Adipocyte (in vitro differentiated cells): ENCODE measurements around the gene FGA.

Experiments
- DNase-seq: peaks from one replicate; pipeline ENCODE4 v3.0.0-alpha.2; 2015; ENCODE audit warnings: low read depth
- H3K27me3 ChIP-seq: replicated peaks from 2 replicates; pipeline ENCODE4 v1.7.0; 2013; ENCODE audit warnings: mild to moderate bottlenecking, low read length, moderate library complexity; ENCODE audit not compliant: control insufficient read depth, insufficient read depth
- H3K36me3 ChIP-seq: 2 replicates; pipeline ENCODE4 v1.7.0; 2013; ENCODE audit warnings: low read length, mild to moderate bottlenecking, moderate library complexity; ENCODE audit not compliant: control insufficient read depth, insufficient read depth, severe bottlenecking
- H3K4me1 ChIP-seq: 2 replicates; pipeline ENCODE4 v1.7.0; 2013; ENCODE audit warnings: mild to moderate bottlenecking, low read length, moderate library complexity; ENCODE audit not compliant: control insufficient read depth, insufficient read depth
- H3K4me3 ChIP-seq: 2 replicates; pipeline ENCODE4 v1.7.0; 2013; ENCODE audit warnings: mild to moderate bottlenecking, low read length, moderate library complexity
- H3K9ac ChIP-seq: 2 replicates; pipeline ENCODE4 v1.7.0; 2013; ENCODE audit warnings: mild to moderate bottlenecking, low read length, moderate library complexity
- H3K9me3 ChIP-seq: 2 replicates; pipeline ENCODE4 v1.7.0; 2013; ENCODE audit warnings: mild to moderate bottlenecking, low read length, moderate library complexity; ENCODE audit not compliant: control insufficient read depth

FGA gene

DNA sequence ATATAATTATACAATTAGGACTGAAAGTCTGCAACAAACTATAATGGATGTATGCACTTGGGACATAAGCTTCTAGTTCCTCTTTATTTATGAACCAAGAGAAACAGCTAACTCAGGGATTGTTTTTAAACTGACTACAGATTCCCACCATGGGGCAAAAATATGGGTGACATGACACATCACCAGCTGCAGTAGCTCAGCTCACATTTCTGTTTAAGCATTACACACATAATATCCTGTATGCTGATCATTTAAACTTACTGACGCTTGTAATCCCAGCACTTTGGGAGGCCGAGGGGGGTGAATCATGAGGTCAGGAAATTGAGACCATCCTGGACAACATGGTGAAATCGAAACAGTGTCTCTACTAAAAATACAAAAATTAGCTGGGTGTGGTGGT, 16.2 kb downstream of the FGA start:
- DNase-seq: no peak
- Histone ChIP-seq H3K9me3 (no peaks in the 10 kb centered on the region), H3K36me3 (no peaks in the 10 kb centered on the region), H3K4me1 (no peaks in the 10 kb centered on the region), H3K4me3 (no peak overlapping the region), H3K27me3 (no peaks in the 10 kb centered on the region), H3K9ac (no peak overlapping the region)

DNA sequence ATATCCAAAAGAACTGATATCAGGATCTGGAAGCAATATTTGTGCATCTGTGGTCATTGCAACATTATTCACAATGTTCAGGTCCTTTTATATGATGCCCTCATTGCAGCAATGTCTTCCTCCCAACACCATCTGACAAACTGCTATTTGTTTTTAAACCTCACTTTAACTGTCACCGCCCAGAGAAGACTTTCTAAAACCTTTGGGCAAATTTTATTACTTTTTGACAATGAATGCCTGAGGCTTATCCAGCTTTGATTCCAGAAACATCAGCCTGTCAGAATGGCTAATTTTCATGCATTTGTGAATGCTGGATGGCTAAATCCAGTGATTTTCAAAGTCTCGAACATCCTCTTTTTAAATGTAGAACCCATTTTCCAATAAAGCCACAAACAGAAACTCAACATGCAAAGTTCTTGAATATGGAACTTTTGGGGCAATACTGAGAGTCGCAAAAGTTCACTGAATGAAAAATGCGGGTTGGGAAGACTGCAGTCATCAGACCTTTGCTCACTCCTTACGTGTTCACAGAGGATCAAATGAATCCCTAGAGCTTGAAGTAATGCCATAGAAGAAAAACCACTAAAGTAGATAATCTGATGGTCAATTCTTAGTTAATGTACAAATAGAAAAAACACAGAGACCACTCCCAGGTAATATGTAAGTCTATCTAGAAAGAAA, 17.2 kb downstream of the FGA start:
- Histone ChIP-seq H3K36me3 (no peaks in the 10 kb centered on the region), H3K9ac (no peak overlapping the region), H3K4me1 (no peaks in the 10 kb centered on the region), H3K9me3 (no peaks in the 10 kb centered on the region), H3K27me3 (no peaks in the 10 kb centered on the region), H3K4me3 (no peak overlapping the region)
- no peak for DNase-seq

DNA sequence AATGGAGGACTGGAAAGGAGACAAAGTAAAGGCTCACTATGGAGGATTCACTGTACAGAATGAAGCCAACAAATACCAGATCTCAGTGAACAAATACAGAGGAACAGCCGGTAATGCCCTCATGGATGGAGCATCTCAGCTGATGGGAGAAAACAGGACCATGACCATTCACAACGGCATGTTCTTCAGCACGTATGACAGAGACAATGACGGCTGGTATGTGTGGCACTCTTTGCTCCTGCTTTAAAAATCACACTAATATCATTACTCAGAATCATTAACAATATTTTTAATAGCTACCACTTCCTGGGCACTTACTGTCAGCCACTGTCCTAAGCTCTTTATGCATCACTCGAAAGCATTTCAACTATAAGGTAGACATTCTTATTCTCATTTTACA, 21.0 kb downstream of the FGA start:
- no peak for DNase-seq
- Histone ChIP-seq H3K27me3 (no peaks in the 10 kb centered on the region), H3K36me3 (no peaks in the 10 kb centered on the region), H3K4me3 (no peak overlapping the region), H3K9me3 (no peaks in the 10 kb centered on the region), H3K9ac (no peak overlapping the region), H3K4me1 (no peaks in the 10 kb centered on the region)

DNA sequence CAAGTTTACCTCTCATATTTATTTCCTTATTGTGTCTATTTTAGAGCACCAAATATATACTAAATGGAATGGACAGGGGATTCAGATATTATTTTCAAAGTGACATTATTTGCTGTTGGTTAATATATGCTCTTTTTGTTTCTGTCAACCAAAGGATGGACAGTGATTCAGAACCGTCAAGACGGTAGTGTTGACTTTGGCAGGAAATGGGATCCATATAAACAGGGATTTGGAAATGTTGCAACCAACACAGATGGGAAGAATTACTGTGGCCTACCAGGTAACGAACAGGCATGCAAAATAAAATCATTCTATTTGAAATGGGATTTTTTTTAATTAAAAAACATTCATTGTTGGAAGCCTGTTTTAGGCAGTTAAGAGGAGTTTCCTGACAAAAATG, 21.5 kb downstream of the FGA start:
- peak; percentile 44 for DNase-seq
- H3K36me3 ChIP-seq: no peaks in the 10 kb centered on the region
- H3K9ac ChIP-seq: no peak overlapping the region
- H3K27me3 ChIP-seq: no peaks in the 10 kb centered on the region
- no peaks in the 10 kb centered on the region for H3K4me1 ChIP-seq
- no peak overlapping the region for H3K4me3 ChIP-seq
- H3K9me3 ChIP-seq: no peaks in the 10 kb centered on the region

DNA sequence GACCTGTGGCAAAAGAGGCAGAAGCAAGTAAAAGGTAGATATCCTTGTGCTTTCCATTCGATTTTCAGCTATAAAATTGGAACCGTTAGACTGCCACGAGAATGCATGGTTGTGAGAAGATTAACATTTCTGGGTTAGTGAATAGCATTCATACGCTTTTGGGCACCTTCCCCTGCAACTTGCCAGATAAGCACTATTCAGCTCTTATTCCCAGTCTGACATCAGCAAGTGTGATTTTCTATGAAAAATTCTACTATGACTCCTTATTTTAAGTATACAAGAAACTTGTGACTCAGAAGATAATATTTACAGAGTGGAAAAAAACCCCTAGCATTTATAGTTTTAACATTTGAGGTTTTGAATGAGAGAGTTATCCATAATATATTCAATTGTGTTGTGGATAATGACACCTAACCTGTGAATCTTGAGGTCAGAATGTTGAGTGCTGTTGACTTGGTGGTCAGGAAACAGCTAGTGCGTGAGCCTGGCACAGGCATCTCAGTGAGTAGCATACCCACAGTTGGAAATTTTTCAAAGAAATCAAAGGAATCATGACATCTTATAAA, 23.8 kb downstream of the FGA start:
- Histone ChIP-seq H3K9me3 (no peaks in the 10 kb centered on the region), H3K27me3 (no peaks in the 10 kb centered on the region), H3K9ac (no peak overlapping the region), H3K4me3 (no peak overlapping the region), H3K4me1 (no peaks in the 10 kb centered on the region), H3K36me3 (no peaks in the 10 kb centered on the region)
- peak; percentile 34 for DNase-seq

- no peak overlapping the region for H3K4me3 ChIP-seq
- no peaks in the 10 kb centered on the region for H3K27me3 ChIP-seq
- H3K4me1 ChIP-seq: peaks cover 2% of the 10 kb centered on the region
- no peaks in the 10 kb centered on the region for H3K36me3 ChIP-seq
- no peaks in the 10 kb centered on the region for H3K9me3 ChIP-seq
- no peak for DNase-seq
- no peak overlapping the region for H3K9ac ChIP-seq
Observed at GRCh38 chr4:154565704-154566103, 24.8 kb downstream of the FGA start.

- no peak overlapping the region for H3K4me3 ChIP-seq
- H3K36me3 ChIP-seq: no peaks in the 10 kb centered on the region
- no peak overlapping the region for H3K9ac ChIP-seq
- H3K9me3 ChIP-seq: no peaks in the 10 kb centered on the region
- no peak for DNase-seq
- H3K4me1 ChIP-seq: peaks cover 2% of the 10 kb centered on the region
- no peaks in the 10 kb centered on the region for H3K27me3 ChIP-seq
Observed at GRCh38 chr4:154564311-154564710, 26.2 kb downstream of the FGA start.

DNA sequence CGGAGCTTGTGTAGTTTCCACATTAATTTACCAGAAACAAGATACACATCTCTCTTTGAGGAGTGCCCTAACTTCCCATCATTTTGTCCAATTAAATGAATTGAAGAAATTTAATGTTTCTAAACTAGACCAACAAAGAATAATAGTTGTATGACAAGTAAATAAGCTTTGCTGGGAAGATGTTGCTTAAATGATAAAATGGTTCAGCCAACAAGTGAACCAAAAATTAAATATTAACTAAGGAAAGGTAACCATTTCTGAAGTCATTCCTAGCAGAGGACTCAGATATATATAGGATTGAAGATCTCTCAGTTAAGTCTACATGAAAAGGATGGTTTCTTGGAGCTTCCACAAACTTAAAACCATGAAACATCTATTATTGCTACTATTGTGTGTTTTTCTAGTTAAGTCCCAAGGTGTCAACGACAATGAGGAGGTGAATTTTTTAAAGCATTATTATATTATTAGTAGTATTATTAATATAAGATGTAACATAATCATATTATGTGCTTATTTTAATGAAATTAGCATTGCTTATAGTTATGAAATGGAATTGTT, 27.8 kb downstream of the FGA start, which contains the start of gene FGB:
TSS of gene FGB (plus strand) at position 315 of the 558 bp plus-strand sequence. CDS start at position 323, 8 bp downstream.
- H3K9me3 ChIP-seq: no peaks in the 10 kb centered on the region
- H3K9ac ChIP-seq: no peak within 1 kb of the TSS
- no peak within 1 kb of the TSS for H3K4me3 ChIP-seq
- DNase-seq: no peak
- H3K36me3 ChIP-seq: no peaks in the 10 kb centered on the region
- H3K4me1 ChIP-seq: peaks cover 2% of the 10 kb centered on the region
- no peaks in the 10 kb centered on the region for H3K27me3 ChIP-seq

GRCh38 chr4:154560824-154561231, 29.7 kb downstream of the FGA start:
- Histone ChIP-seq H3K36me3 (no peaks in the 10 kb centered on the region), H3K27me3 (no peaks in the 10 kb centered on the region), H3K4me3 (no peak overlapping the region), H3K9ac (no peak overlapping the region), H3K9me3 (no peaks in the 10 kb centered on the region), H3K4me1 (peaks cover 2% of the 10 kb centered on the region)
- DNase-seq: peak; percentile 51

- Histone ChIP-seq H3K9me3 (no peaks in the 10 kb centered on the region), H3K4me1 (peaks cover 2% of the 10 kb centered on the region), H3K27me3 (no peaks in the 10 kb centered on the region), H3K9ac (no peak overlapping the region), H3K4me3 (no peak overlapping the region), H3K36me3 (no peaks in the 10 kb centered on the region)
- no peak for DNase-seq
Observed at GRCh38 chr4:154560419-154560801, 30.1 kb downstream of the FGA start.

- Histone ChIP-seq H3K9me3 (no peaks in the 10 kb centered on the region), H3K36me3 (no peaks in the 10 kb centered on the region), H3K9ac (no peak overlapping the region), H3K4me3 (no peak overlapping the region), H3K27me3 (no peaks in the 10 kb centered on the region), H3K4me1 (peaks cover 2% of the 10 kb centered on the region)
- DNase-seq: peak; percentile 80
Observed at GRCh38 chr4:154559494-154560418, 30.8 kb downstream of the FGA start.
